HG03066 (cell line): ENCODE results near the gene WFDC5.
"Not testable (repeated sequence)": the region's sequence is repeated elsewhere in the genome, so short reads cannot be mapped to it uniquely, and the experiment has no call there.

Experiments
- ATAC-seq: cut with Tn5 transposase; IDR thresholded peaks from one replicate; pipeline ENCODE4 v1.9.1; 2021; ENCODE audit warnings: low read depth; ENCODE audit not compliant: unreplicated experiment

The WFDC5 gene

DNA sequence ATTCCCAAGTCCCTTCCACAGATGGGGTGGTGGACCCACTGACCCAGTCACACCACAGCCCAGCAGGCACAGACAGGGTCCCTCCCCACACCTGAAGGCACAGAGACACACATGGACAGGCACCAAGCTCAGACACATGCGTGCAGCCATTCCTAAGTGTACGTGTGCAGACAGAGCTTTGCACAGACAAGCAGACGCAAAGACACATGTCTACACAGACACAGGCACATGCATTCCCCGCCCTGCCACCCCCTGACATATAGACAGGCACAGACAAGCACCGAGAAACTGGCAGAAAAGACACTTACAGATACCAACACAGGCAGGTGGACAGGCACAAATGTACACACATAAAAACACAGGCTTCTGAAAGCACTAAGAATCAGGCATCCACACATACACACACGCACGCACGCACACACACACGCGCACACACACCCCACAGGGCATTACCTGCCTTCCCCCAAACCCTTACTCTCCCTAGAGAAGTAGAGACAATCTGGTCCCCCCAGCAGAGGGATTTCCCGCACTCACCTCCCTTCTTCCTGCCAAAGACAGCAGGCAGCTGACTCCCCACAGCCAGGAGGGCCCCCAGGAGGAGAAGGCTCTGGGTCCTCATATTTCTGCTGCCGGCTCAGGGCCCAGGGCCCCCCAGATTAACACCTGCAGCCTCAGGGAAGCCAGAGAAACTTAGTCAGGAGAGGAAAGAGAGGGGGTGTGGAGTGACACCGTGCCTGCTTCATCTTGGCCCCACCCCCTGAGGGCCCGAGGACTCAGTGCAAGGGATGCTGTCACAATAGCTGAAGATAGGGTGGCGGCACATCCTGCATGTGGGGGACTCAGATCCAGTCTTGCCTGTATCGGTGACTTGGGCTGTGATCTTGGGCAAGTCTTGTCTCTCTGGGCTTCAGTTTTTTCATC is at the start of gene WFDC5:
Gene WFDC5, minus strand, starts transcription at position 710 of the 921 bp plus-strand sequence. Its CDS starts 91 bp downstream, at position 619.
- no peak for ATAC-seq

- ATAC-seq = no peak
Observed at GRCh38 chr20:45163083-45163803, 48.3 kb upstream of the WFDC5 start.

DNA sequence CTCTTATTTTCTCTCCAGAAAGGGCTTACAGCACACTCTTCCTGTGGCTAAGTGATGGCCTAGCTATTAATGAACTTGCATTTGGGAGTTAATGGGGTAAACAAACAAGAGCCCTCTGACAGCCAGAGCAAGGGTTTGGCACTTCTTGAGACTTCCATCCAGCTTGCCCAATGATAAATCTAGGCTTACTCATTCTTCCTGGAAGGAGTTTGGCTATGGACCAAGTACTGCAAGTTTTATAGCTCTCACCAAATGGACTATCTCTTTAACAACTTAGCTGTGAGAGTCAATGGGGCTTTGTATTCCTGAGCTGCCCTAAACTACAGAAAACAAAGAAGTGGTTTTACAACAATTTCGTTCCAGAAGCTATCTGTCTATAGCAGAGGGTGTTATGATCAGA is 43.0 kb upstream of the WFDC5 start:
- ATAC-seq = no peak

DNA sequence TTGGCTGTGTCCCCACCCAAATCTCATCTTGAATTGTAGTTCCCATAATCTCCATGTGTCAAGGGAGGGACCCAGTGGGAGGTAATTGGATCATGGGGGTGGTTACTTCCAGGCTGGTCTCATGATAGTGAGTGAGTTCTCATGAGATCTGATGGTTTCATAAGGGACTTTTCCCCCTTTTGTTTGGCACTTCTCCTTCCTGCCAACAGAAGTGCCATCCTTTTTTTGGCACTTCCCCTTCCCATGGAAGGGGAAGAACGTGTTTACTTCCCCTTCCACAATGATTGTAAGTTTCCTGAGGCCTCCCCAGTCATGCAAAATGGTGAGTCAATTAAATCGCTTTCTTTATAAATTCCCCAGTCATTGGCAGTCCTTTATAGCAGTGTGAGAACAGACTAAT is 41.7 kb upstream of the WFDC5 start:
- no peak for ATAC-seq

DNA sequence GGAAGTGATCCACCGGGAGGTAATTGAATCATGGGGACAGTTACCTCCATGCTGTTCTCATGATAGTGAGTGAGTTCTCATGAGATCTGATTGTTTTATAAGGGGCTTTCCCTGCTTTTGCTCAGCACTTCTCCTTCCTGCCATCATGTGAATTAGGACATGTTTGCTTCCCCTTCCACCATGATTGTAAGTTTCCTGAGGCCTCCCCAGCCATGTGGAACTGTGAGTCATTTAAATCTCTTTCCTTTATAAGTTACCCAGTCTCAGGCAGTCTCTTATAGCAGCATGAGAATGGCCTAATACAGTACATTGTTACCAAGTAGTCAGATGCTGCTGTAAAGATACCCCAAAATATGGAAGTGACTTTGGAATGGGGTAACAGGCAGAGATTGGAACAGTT is 39.8 kb upstream of the WFDC5 start:
- not testable (repeated sequence) for ATAC-seq

GRCh38 chr20:45154183-45154582 is 39.2 kb upstream of the WFDC5 start:
- ATAC-seq = no peak

- ATAC-seq = no peak
Observed at GRCh38 chr20:45153752-45154151, 38.8 kb upstream of the WFDC5 start.

DNA sequence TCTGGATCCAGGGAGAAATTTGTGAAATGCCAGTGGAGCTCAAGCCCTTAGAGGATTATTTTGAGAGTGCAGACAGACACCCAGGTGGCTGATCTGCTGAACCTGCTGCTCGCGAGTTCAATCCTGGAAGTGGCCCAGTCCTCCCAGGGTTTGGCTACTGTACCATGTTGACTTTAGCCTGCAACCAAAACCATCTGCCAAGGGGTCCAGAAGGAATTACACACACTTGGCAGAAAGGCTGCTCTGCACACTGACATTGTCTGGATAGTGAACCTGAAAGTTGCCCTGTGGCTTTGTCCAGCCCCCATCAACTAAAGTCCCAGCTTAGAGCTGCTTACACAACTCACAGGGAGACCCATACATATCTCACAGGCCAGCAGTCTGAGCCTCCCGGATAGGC is 38.2 kb upstream of the WFDC5 start:
- no peak for ATAC-seq

GRCh38 chr20:45152405-45152804 is 37.4 kb upstream of the WFDC5 start:
- ATAC-seq = no peak

DNA sequence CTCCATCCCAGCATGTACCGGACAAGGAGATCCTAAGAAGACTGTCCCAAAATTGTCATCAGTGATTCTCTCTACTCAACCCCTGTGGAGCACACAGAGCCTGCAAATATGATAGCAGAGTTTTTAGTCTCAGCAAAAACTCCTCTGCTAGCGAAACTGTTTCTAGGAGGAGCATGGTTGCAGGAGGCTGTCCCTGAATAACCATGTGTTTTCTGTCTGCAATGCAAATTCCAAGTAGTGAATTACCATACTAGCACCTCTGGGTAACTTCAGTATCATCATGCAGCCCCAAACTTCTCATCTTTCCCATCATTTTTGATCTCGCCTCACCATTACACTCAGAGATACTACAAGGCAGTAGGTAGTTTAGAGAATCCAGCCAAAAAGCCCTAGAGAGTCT is 34.1 kb upstream of the WFDC5 start:
- no peak for ATAC-seq

DNA sequence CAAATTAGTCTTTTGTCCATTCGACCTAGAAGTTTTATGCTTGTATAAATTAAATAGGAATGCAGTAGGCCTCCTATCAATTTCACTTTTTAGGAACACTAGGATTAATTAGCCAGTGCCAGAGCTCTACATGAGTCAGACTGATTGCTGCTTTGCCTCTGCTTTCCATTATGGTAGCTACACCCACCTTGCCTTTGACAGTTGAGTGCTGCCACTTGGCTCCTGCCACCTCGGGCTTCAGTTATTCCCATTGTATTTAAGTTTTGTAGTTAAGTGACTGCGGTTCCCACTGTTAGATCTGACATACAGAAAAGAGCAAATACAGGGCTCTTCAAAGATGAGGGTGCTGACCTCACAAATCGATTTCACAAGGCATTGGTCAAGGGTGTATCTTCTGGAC is 25.9 kb upstream of the WFDC5 start:
- ATAC-seq = no peak

DNA sequence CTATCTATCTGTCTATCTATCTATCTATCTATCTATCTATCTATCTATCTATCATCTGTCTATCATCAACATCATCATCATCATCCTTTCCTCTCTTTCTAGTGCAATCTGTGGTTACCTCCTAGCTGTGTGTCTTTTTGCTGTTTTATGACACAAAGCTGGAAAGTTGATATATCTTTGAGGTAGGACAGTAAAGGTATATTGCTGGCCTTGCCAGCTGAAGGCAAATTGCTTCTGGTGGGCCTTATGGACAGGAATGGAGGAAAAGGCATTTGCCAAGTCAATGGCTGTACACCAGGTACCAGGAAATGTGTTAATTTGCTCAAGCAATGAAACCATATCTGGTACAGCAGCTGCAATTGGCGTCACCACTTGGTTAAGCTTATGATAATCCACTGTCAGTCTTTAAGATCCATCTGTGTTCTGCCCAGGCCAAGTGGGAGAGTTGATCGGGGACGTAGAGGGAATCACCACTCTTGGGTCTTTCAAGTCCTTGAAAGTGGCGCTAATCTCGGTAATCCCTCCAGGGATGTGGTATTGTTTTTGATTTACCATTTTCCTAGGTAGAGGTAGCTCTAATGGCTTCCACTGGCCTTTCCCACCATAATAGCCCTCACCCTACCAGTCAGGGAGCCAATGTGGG is 24.9 kb upstream of the WFDC5 start:
- ATAC-seq = not testable (repeated sequence)

- no peak for ATAC-seq
Observed at GRCh38 chr20:45138561-45139300, 23.8 kb upstream of the WFDC5 start.

GRCh38 chr20:45136911-45137310 is 21.9 kb upstream of the WFDC5 start:
- no peak for ATAC-seq

DNA sequence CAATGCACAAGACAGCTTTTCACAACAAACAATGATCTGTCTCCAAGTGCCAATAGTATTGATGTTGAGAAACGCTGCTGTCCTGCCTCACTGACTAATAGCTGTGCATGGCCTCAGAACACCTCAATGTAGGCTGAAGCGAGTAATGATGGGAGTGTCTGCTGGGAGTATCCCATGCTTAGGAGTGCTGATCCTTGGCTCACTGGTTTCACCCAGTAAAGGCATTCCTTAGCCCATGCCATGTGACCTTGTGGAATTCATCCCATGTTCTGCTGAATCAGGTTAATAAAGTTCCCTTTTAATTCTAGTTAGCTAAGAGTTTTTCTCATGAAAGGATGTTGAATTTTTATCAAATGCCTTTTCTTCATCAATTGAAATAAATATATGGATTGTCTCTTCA is 13.1 kb upstream of the WFDC5 start:
- ATAC-seq = no peak

- no peak for ATAC-seq
Observed at GRCh38 chr20:45124365-45124764, 9.4 kb upstream of the WFDC5 start, which contains the start of gene WFDC12. TSS of gene WFDC12 (minus strand) at chr20:45124465. CDS start at chr20:45124447, 18 bp downstream.

- no peak for ATAC-seq
Observed at GRCh38 chr20:45121388-45121787, 6.4 kb upstream of the WFDC5 start.

- ATAC-seq = no peak
Observed at GRCh38 chr20:45119556-45120266, 4.7 kb upstream of the WFDC5 start.

DNA sequence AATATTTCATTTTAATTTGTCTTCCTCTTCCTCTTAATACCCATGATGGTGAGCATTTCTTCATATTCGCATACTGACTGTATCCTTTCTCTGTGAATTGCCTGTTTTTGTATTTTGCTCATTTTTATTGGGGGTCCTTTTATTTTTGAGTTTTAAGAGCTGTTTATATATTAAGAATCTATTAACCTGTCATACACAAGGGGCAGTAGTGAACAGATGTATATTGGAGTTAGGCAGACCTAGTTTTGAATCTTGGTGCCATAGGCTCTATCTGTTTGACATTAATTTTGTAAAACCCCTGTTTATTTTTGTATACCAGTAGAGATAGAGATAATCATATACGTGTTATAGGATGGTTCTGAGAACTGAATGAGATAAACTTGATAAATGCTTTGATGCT is 3.1 kb upstream of the WFDC5 start:
- ATAC-seq = no peak

DNA sequence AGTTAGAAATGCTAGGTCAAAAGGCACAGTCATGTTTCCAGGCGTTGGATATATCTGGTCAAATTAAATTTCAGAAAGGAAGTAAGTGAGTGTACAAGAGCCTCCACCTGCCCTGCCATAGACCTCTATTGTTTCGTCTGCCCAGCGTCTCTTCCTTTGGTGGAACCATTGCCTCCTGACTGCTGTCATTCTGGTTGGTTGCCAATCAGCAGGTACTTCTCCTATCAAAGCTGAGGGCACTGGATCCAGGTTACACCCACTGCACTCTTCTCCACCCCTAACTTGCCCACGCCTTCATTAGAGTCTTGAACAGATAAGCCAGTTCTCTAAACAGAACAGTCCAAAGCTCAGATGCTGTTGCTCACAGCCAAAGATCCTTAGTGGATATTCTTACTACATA is 2.6 kb upstream of the WFDC5 start:
- no peak for ATAC-seq
